A549 (cell line): ENCODE data around the gene SYCE3. TPM values are rescaled to one million over a fixed set of nuclear protein-coding genes. Genes with fewer than 3 reads are reported as not detected.

Experiments used
- ATAC-seq, 2 experiments: fragments of 200-7000 bp in 1 of 2; fragments of >200 bp in 1 of 2; cut with Nextera tagmentation in 1 of 2; cut with Tn5 transposase in 1 of 2; 3 replicates each; pipeline versions ENCODE4 v1.8.0 to v1.9.1; 2018 to 2020; ENCODE audit warnings: mild to moderate bottlenecking in 1 of 2, moderate library complexity in 1 of 2
- CTCF ChIA-PET: fragments of 300-600 bp; sonication (Branson Sonifier 250); formaldehyde crosslinking; extraction: SDS; loops from one replicate; lab custom pipeline; 2021; ENCODE audit warnings: antibody characterized with exemption, inconsistent platforms; lab: Yijun Ruan, JAX
- POLR2A ChIA-PET: fragments of 350-600 bp; formaldehyde crosslinking; extraction: SDS; loops from one replicate; lab custom pipeline; 2021; ENCODE audit warnings: antibody characterized with exemption, inconsistent platforms; lab: Yijun Ruan, JAX
- DNase-seq, 2 experiments: peaks; one replicate each; pipeline versions ENCODE4 v3.0.0 to v3.0.0-alpha.2; 2011 to 2016; ENCODE audit warnings: low read depth in 1 of 2, low spot score in 1 of 2
- FAIRE-seq: peaks from 2 replicates; lab custom pipeline; 2011; peaks lifted over from hg19 to GRCh38; lab: Jason Lieb, UNC
- H3K27ac ChIP-seq, 2 experiments: fragments of >200 bp; sonication (Bioruptor Twin); formaldehyde crosslinking; 3 replicates each; pipeline ENCODE4 v1.5.1; 2016 to 2017
- H3K4me1 ChIP-seq: fragments of >200 bp; sonication (Bioruptor Twin); formaldehyde crosslinking; 3 replicates; pipeline ENCODE4 v1.6.1; 2016
- H3K4me2 ChIP-seq: fragments of >200 bp; sonication (Bioruptor Twin); formaldehyde crosslinking; 3 replicates; pipeline ENCODE4 v1.6.1; 2016
- H3K4me3 ChIP-seq: fragments of >200 bp; sonication (Bioruptor Twin); formaldehyde crosslinking; 3 replicates; pipeline ENCODE4 v1.5.1; 2016
- H3K9me3 ChIP-seq: fragments of >200 bp; sonication (Bioruptor Twin); formaldehyde crosslinking; 3 replicates; pipeline ENCODE4 v1.6.1; 2016
- CBX2 ChIP-seq: fragments of 200-600 bp; sonication (generic); IDR thresholded peaks from 2 replicates; pipeline ENCODE4 v1.6.1; 2016; ENCODE audit warnings: low read depth, mild to moderate bottlenecking, borderline replicate concordance
- ELK1 ChIP-seq: fragments of 150-350 bp; IDR thresholded peaks from 2 replicates; pipeline ENCODE4 v1.6.1; 2014; ENCODE audit warnings: low read depth, mild to moderate bottlenecking, low read length
- EP300 ChIP-seq, 2 experiments: fragments of >200 bp; sonication (Bioruptor Twin); formaldehyde crosslinking; IDR thresholded peaks; 2 replicates in 1 of 2; 3 replicates in 1 of 2; pipeline ENCODE4 v1.6.1; 2016 to 2017
- ESRRA ChIP-seq: fragments of 150-350 bp; IDR thresholded peaks from 2 replicates; pipeline ENCODE4 v1.6.1; 2014; ENCODE audit warnings: mild to moderate bottlenecking, low read length, borderline replicate concordance
- FOSB ChIP-seq: fragments of 250-450 bp; sonication (Bioruptor Pico); IDR thresholded peaks from 2 replicates; pipeline ENCODE4 v1.5.0; 2020; ENCODE audit warnings: mild to moderate bottlenecking, moderate library complexity
- HOXB13 ChIP-seq: fragments of 250-450 bp; sonication (Bioruptor Pico); IDR thresholded peaks from 2 replicates; pipeline ENCODE4 v1.5.0; 2020; ENCODE audit warnings: low read depth, mild to moderate bottlenecking, moderate library complexity
- KDM5A ChIP-seq: fragments of 200-600 bp; sonication (generic); IDR thresholded peaks from 2 replicates; pipeline ENCODE4 v1.6.1; 2016; ENCODE audit warnings: antibody characterized with exemption, mild to moderate bottlenecking
- MAFK ChIP-seq: fragments of 450-650 bp; IDR thresholded peaks from 2 replicates; pipeline ENCODE4 v1.6.1; 2014; ENCODE audit not compliant: partially characterized antibody
- NPAS2 ChIP-seq: fragments of 250-450 bp; sonication (Bioruptor Pico); IDR thresholded peaks from 2 replicates; pipeline ENCODE4 v1.8.0; 2022; ENCODE audit warnings: mild to moderate bottlenecking, moderate library complexity, borderline replicate concordance
- NR3C1 ChIP-seq: fragments of >200 bp; sonication (Bioruptor Twin); formaldehyde crosslinking; IDR thresholded peaks from 3 replicates; pipeline ENCODE4 v1.6.1; 2017
- POLR2A ChIP-seq: IDR thresholded peaks from 2 replicates; pipeline ENCODE4 v1.6.1; 2012; ENCODE audit warnings: mild to moderate bottlenecking, low read length
- POLR2AphosphoS2 ChIP-seq: conservative IDR thresholded peaks from 2 replicates; pipeline ENCODE4 v1.6.1; 2012; ENCODE audit warnings: low read length, improper control_type of control experiment, inconsistent platforms
- REST ChIP-seq: fragments of 200-600 bp; sonication (generic); IDR thresholded peaks from 2 replicates; pipeline ENCODE4 v1.6.1; 2016; ENCODE audit warnings: antibody characterized with exemption, mild to moderate bottlenecking, moderate library complexity
- RFX5 ChIP-seq: fragments of 450-650 bp; IDR thresholded peaks from 2 replicates; pipeline ENCODE4 v1.7.1; 2014; ENCODE audit warnings: antibody characterized with exemption, mild to moderate bottlenecking, moderate library complexity
- SREBF2 ChIP-seq: fragments of 450-650 bp; IDR thresholded peaks from 2 replicates; pipeline ENCODE4 v1.6.1; 2014; ENCODE audit warnings: mild to moderate bottlenecking, moderate library complexity
- TFCP2L1 ChIP-seq: fragments of 250-450 bp; sonication (Bioruptor Pico); IDR thresholded peaks from 2 replicates; pipeline ENCODE4 v1.5.0; 2021; ENCODE audit warnings: mild to moderate bottlenecking
- TP53 ChIP-seq: fragments of 250-450 bp; sonication (Bioruptor Pico); IDR thresholded peaks from 2 replicates; pipeline ENCODE4 v1.5.0; 2021; ENCODE audit warnings: mild to moderate bottlenecking, moderate library complexity
- ZC3H11A ChIP-seq: fragments of 450-650 bp; IDR thresholded peaks from 2 replicates; pipeline ENCODE4 v1.6.1; 2014; ENCODE audit warnings: antibody characterized with exemption, mild to moderate bottlenecking
- ZFP36 ChIP-seq: fragments of 450-650 bp; IDR thresholded peaks from 2 replicates; pipeline ENCODE4 v1.6.1; 2014; ENCODE audit warnings: borderline replicate concordance; ENCODE audit not compliant: partially characterized antibody
- WGBS: methylation state at CpG from one replicate; pipeline ENCODE4 v1.1.6; 2017; ENCODE audit errors: missing lambda C conversion rate; 5-methylcytosine and 5-hydroxymethylcytosine counted together
- polyA plus RNA-seq, 4 experiments: library from polyadenylated mRNA; depleted of rRNA in 3 of 4; stranded (reverse); fragments of >200 nt; fragmentation: RNase III in 1 of 4; extraction: RNeasy Plus Mini Kit Qiagen cat#74134 plus additional on column Dnase treatment in 1 of 4; gene quantifications; 2 replicates in 3 of 4; 3 replicates in 1 of 4; pipeline ENCODE4 v1.2.3, GENCODE V29; 2011 to 2017
- TF ChIP-seq, protein P1 (sequence below): IDR thresholded peaks from 2 replicates; pipeline ENCODE4 v1.6.1; 2012
- TF ChIP-seq, protein P2 (sequence below): fragments of 450-650 bp; IDR thresholded peaks from 2 replicates; pipeline ENCODE4 v1.6.1; 2014; ENCODE audit warnings: antibody characterized with exemption
- TF ChIP-seq, protein P3 (sequence below): IDR thresholded peaks from 2 replicates; pipeline ENCODE4 v1.6.1; 2012; ENCODE audit warnings: low read depth, borderline replicate concordance

SYCE3 gene
- polyA plus RNA-seq, 2 of the 4 experiments (the other 2 are of a cell fraction) = 0.45 to 0.59 TPM

- Histone ChIP-seq H3K9me3 (no peaks in the 10 kb centered on the region), H3K4me3 (no peak overlapping the region), H3K4me1 (peaks cover 57% of the 10 kb centered on the region), H3K4me2 (no peak overlapping the region; the same call in 2 of the 3 replicates), H3K27ac (peak overlapping the region in 1 of 2 experiments; percentile 92; a peak in 3 of 6 replicates)
- TF ChIP-seq POLR2A (no peak), SREBF2 (no peak), REST (no peak), ESRRA (no peak), EP300 (IDR thresholded peaks at IDR 0.05) (no peak), KDM5A (no peak), TFCP2L1 (CRISPR knock-in tag) (no peak), TP53 (CRISPR knock-in tag) (no peak), HOXB13 (no peak), NPAS2 (CRISPR knock-in tag) (no peak), ZFP36 (no peak), RFX5 (no peak), ELK1 (no peak), CBX2 (no peak), ZC3H11A (no peak)
- TF ChIP-seq, protein P1, sequence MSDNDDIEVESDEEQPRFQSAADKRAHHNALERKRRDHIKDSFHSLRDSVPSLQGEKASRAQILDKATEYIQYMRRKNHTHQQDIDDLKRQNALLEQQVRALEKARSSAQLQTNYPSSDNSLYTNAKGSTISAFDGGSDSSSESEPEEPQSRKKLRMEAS = no peak
- TF ChIP-seq, protein P2, sequence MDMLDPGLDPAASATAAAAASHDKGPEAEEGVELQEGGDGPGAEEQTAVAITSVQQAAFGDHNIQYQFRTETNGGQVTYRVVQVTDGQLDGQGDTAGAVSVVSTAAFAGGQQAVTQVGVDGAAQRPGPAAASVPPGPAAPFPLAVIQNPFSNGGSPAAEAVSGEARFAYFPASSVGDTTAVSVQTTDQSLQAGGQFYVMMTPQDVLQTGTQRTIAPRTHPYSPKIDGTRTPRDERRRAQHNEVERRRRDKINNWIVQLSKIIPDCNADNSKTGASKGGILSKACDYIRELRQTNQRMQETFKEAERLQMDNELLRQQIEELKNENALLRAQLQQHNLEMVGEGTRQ = no peak
- FAIRE-seq = no peak
- 93% methylated on average over 13 of the region's 13 CpGs for WGBS
- POLR2A ChIA-PET = no interaction called here
- no peak for DNase-seq
- CTCF ChIA-PET = interaction anchor here (0.9 to 4.1 kb wide), 4 partner anchors 12 to 82 kb away, joined by 3 to 19 read pairs (median 6); partner anchors contain the start of gene SYCE3
- no peak for ATAC-seq
Measured at GRCh38 chr22:50537765-50538164, 25.0 kb downstream of the SYCE3 start.

GRCh38 chr22:50536226-50536625 lies 26.5 kb downstream of the SYCE3 start:
- no peak overlapping the region for H3K4me3 ChIP-seq
- no peaks in the 10 kb centered on the region for H3K9me3 ChIP-seq
- no peak overlapping the region for H3K4me2 ChIP-seq
- ChIA-PET CTCF (interaction anchor here (0.7 to 1.2 kb wide), 4 partner anchors 10 to 129 kb away, joined by 3 to 4 read pairs (median 4); partner anchors contain the start of gene SCO2), POLR2A (no interaction called here)
- peaks cover 46% of the 10 kb centered on the region for H3K4me1 ChIP-seq
- WGBS = 88% methylated on average over 3 of the region's 3 CpGs
- FAIRE-seq (no peak), DNase-seq (no peak), ATAC-seq (no peak)
- TF ChIP-seq MAFK (no peak), RFX5 (no peak), TP53 (CRISPR knock-in tag) (no peak), POLR2AphosphoS2 (no peak), FOSB (CRISPR knock-in tag) (no peak), NR3C1 (no peak)
- TF ChIP-seq, protein P3, sequence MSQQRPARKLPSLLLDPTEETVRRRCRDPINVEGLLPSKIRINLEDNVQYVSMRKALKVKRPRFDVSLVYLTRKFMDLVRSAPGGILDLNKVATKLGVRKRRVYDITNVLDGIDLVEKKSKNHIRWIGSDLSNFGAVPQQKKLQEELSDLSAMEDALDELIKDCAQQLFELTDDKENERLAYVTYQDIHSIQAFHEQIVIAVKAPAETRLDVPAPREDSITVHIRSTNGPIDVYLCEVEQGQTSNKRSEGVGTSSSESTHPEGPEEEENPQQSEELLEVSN = no peak
- H3K27ac ChIP-seq = no peak overlapping the region
